ENCODE measurements around the gene HCRTR1.

Gene HCRTR1

GRCh38 chr1:31626223-31627207 is 9.0 kb downstream of the HCRTR1 start:
- peak; percentile 76 for DNase-seq (ENCODE audit: low read depth, low spot score)

- no peak for DNase-seq (ENCODE audit: low read depth, low spot score)
Observed at GRCh38 chr1:31627301-31627929, 9.9 kb downstream of the HCRTR1 start.

GRCh38 chr1:31627930-31628559 is 10.6 kb downstream of the HCRTR1 start:
- no peak for DNase-seq (ENCODE audit: low read depth, low spot score)

GRCh38 chr1:31628931-31629556 is 11.6 kb downstream of the HCRTR1 start:
- DNase-seq (ENCODE audit: low read depth, low spot score), result peak; percentile 55

- no peak for DNase-seq (ENCODE audit: low read depth, low spot score)
Observed at GRCh38 chr1:31632649-31633048, 15.2 kb downstream of the HCRTR1 start.

GRCh38 chr1:31633117-31633516 is 15.6 kb downstream of the HCRTR1 start:
- DNase-seq (ENCODE audit: low read depth, low spot score), result peak; percentile 64

GRCh38 chr1:31637915-31638673 is 20.6 kb downstream of the HCRTR1 start:
- DNase-seq (ENCODE audit: low read depth, low spot score), result no peak

- no peak for DNase-seq (ENCODE audit: low read depth, low spot score)
Observed at GRCh38 chr1:31639543-31639942, 22.1 kb downstream of the HCRTR1 start.

- no peak for DNase-seq (ENCODE audit: low read depth, low spot score)
Observed at GRCh38 chr1:31640179-31640578, 22.7 kb downstream of the HCRTR1 start.

- DNase-seq (ENCODE audit: low read depth, low spot score), result no peak
Observed at GRCh38 chr1:31640964-31641363, 23.5 kb downstream of the HCRTR1 start.

GRCh38 chr1:31642366-31642765 is 24.9 kb downstream of the HCRTR1 start:
- DNase-seq (ENCODE audit: low read depth, low spot score), result no peak

- no peak for DNase-seq (ENCODE audit: low read depth, low spot score)
Observed at GRCh38 chr1:31642897-31643296, 25.4 kb downstream of the HCRTR1 start.

GRCh38 chr1:31643976-31644559 is 26.6 kb downstream of the HCRTR1 start:
- no peak for DNase-seq (ENCODE audit: low read depth, low spot score)

- peak; percentile 100 for DNase-seq (ENCODE audit: low read depth, low spot score)
Observed at GRCh38 chr1:31644560-31645273, 27.2 kb downstream of the HCRTR1 start, which contains the start of gene PEF1. Gene PEF1, minus strand, starts transcription at chr1:31644876. Its CDS starts 12 bp downstream, at chr1:31644864.

- no peak for DNase-seq (ENCODE audit: low read depth, low spot score)
Observed at GRCh38 chr1:31645274-31645568, 27.7 kb downstream of the HCRTR1 start.

- DNase-seq (ENCODE audit: low read depth, low spot score), result no peak
Observed at GRCh38 chr1:31646259-31646960, 28.9 kb downstream of the HCRTR1 start.

- DNase-seq (ENCODE audit: low read depth, low spot score), result peak; percentile 29
Observed at GRCh38 chr1:31647106-31647505, 29.6 kb downstream of the HCRTR1 start.

- no peak for DNase-seq (ENCODE audit: low read depth, low spot score)
Observed at GRCh38 chr1:31648190-31648589, 30.7 kb downstream of the HCRTR1 start.

- peak; percentile 22 for DNase-seq (ENCODE audit: low read depth, low spot score)
Observed at GRCh38 chr1:31648641-31649357, 31.3 kb downstream of the HCRTR1 start.

Measured in ELF-1 (cell line).